BJ (cell line): ENCODE data around the gene MGRN1. TPM values are rescaled to one million over a fixed set of nuclear protein-coding genes. Genes with fewer than 3 reads are reported as not detected.

Experiments used
- CTCF ChIA-PET: fragments of 350-600 bp; formaldehyde crosslinking; extraction: SDS; loops from one replicate; lab custom pipeline; 2021; ENCODE audit warnings: antibody characterized with exemption, inconsistent platforms; lab: Yijun Ruan, JAX
- POLR2A ChIA-PET: fragments of 300-600 bp; sonication (Branson Sonifier 250); formaldehyde crosslinking; extraction: SDS; loops from one replicate; lab custom pipeline; 2021; ENCODE audit warnings: antibody characterized with exemption; lab: Charles Lee
- DNase-seq: peaks from one replicate; pipeline ENCODE4 v3.0.0-alpha.2; 2011; ENCODE audit warnings: low read depth
- H3K27me3 ChIP-seq: 2 replicates; pipeline ENCODE4 v1.6.0; 2011; ENCODE audit warnings: low read length; ENCODE audit not compliant: control insufficient read depth, insufficient read depth
- H3K36me3 ChIP-seq: 2 replicates; pipeline ENCODE4 v1.5.1; 2011; ENCODE audit warnings: low read length; ENCODE audit not compliant: control insufficient read depth, insufficient read depth
- H3K4me3 ChIP-seq: 2 replicates; pipeline ENCODE4 v1.5.1; 2011; ENCODE audit warnings: low read depth, mild to moderate bottlenecking, control low read depth, low read length
- polyA minus RNA-seq: library from RNA; depleted of rRNA, polyadenylated mRNA; stranded (reverse); fragments of >200 nt; gene quantifications from 2 replicates; pipeline ENCODE4 v1.2.3, GENCODE V29; 2011; rRNA and poly(A)+ RNA removed
- polyA plus RNA-seq: library from polyadenylated mRNA; depleted of rRNA; stranded (reverse); fragments of >200 nt; gene quantifications from 2 replicates; pipeline ENCODE4 v1.2.3, GENCODE V29; 2011; rRNA removed
- TF ChIP-seq, protein P1 (sequence below): IDR thresholded peaks from 2 replicates; pipeline ENCODE4 v1.5.1; 2011; ENCODE audit warnings: low read depth, mild to moderate bottlenecking, control low read depth, inconsistent platforms, low read length, moderate library complexity; ENCODE audit not compliant: insufficient read depth

MGRN1 gene
- polyA plus RNA-seq (2.9 and 4.5 TPM in 2 replicates), polyA minus RNA-seq (9.3 and 19.8 TPM in 2 replicates)

- DNase-seq: peak; percentile 91
- Histone ChIP-seq H3K27me3 (no peaks in the 10 kb centered on the region), H3K36me3 (no peaks in the 10 kb centered on the region), H3K4me3 (peak within 1 kb of the TSS; percentile 98)
- ChIA-PET CTCF (interaction anchor here (0.6 to 1.9 kb wide), 18 partner anchors 9 to 438 kb away, joined by 3 to 22 read pairs (median 4); partner anchors contain the start of gene UBALD1), POLR2A (no interaction called here)
- TF ChIP-seq, protein P1, sequence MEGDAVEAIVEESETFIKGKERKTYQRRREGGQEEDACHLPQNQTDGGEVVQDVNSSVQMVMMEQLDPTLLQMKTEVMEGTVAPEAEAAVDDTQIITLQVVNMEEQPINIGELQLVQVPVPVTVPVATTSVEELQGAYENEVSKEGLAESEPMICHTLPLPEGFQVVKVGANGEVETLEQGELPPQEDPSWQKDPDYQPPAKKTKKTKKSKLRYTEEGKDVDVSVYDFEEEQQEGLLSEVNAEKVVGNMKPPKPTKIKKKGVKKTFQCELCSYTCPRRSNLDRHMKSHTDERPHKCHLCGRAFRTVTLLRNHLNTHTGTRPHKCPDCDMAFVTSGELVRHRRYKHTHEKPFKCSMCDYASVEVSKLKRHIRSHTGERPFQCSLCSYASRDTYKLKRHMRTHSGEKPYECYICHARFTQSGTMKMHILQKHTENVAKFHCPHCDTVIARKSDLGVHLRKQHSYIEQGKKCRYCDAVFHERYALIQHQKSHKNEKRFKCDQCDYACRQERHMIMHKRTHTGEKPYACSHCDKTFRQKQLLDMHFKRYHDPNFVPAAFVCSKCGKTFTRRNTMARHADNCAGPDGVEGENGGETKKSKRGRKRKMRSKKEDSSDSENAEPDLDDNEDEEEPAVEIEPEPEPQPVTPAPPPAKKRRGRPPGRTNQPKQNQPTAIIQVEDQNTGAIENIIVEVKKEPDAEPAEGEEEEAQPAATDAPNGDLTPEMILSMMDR: peak; percentile 99
These were observed at the start of gene MGRN1 for GRCh38 chr16:4624015-4624826. Gene MGRN1 (plus strand): TSS chr16:4624826. CDS start chr16:4624961, 135 bp downstream.

- DNase-seq: no peak
- ChIA-PET CTCF (interaction anchor here (0.6 to 2.1 kb wide), 5 partner anchors 10 to 70 kb away, joined by 3 to 10 read pairs (median 3); no protein-coding TSS in a partner anchor), POLR2A (no interaction called here)
- H3K27me3 ChIP-seq: no peaks in the 10 kb centered on the region; the same call in 1 of the 2 replicates
- no peaks in the 10 kb centered on the region for H3K36me3 ChIP-seq
- TF ChIP-seq, protein P1: no peak
- no peak overlapping the region for H3K4me3 ChIP-seq
These were observed 49.5 kb upstream of the MGRN1 start for GRCh38 chr16:4574919-4575705.

GRCh38 chr16:4576008-4576407, 48.6 kb upstream of the MGRN1 start:
- TF ChIP-seq, protein P1: no peak
- CTCF ChIA-PET: interaction anchor here (0.6 to 2.1 kb wide), 3 partner anchors 9 to 71 kb away, joined by 3 to 10 read pairs (median 6); no protein-coding TSS in a partner anchor

DNA sequence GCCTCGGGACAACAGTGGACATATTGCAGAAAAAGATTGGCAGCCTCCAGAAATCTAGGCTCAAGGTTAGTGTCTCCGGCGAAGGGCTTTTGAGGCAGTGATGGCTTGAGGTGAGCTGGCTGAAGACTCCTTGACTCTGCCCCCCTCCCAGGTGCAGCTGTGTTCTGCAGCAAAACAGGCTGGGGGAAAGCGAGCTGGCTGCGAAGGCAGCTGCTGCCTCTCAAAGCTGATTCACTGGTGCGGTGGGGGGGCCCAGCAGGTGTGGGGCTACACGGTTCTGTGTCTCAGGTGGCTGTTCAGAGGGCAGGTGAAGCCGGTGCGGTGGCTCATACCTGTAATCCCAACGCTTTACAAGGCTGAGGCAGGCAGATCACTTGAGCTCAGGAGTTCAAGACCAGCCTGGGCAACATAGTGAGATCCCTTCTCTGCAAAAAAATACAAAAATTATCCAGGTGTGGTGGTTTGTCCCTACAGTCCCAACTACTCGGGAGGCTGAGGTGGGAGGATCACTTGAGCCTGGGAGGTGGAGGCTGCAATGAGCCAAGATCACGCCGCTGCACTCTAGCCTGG, 45.6 kb upstream of the MGRN1 start:
- TF ChIP-seq, protein P1: no peak
- CTCF ChIA-PET: interaction anchor here (1.1 kb wide), 1 partner anchor 14 kb away, joined by 3 read pairs; no protein-coding TSS in a partner anchor
- DNase-seq: no peak
- H3K4me3 ChIP-seq: no peak overlapping the region
- H3K27me3 ChIP-seq: no peaks in the 10 kb centered on the region; the same call in 1 of the 2 replicates
- POLR2A ChIA-PET: no interaction called here
- H3K36me3 ChIP-seq: no peaks in the 10 kb centered on the region

More at GRCh38 chr16:4576008-4576407, 48.6 kb upstream of the MGRN1 start:
- no peak for DNase-seq
- H3K36me3 ChIP-seq: no peaks in the 10 kb centered on the region
- no peak overlapping the region for H3K4me3 ChIP-seq
- POLR2A ChIA-PET: no interaction called here
- no peaks in the 10 kb centered on the region; the same call in 1 of the 2 replicates for H3K27me3 ChIP-seq
